HG03439 (cell line): ENCODE data around the gene LRP6.
"Not testable (repeated sequence)": the region's sequence is repeated elsewhere in the genome, so short reads cannot be mapped to it uniquely, and the experiment has no call there.

Experiments used
- ATAC-seq: cut with Tn5 transposase; IDR thresholded peaks from one replicate; pipeline ENCODE4 v1.9.1; 2021; ENCODE audit warnings: mild to moderate bottlenecking, moderate library complexity; ENCODE audit not compliant: unreplicated experiment

LRP6 gene

DNA sequence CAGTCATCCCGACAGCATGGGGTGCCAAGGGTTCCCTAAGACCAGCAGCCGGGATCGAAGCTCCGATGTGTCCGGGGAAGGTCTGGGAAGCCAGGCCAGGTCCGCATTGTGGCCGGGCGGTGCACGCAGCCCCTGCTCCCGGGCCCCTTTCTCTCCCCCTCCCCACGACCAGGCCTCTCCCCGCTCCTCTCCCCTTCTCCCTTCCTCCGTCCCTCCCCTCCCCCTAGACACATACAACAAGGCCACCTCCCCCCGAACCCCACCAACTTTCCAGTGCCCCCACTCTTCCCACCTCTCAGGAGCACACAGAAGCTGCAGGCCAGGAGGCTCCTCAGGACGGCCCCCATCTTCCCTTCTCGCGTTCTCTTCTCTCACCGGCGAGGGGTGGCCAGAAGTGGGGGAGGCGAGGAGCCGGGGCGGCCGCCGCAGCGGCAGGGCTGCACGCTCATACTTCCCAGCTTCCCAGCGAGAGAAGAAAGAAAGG, 413 bp downstream of the LRP6 start:
- ATAC-seq: no peak

DNA sequence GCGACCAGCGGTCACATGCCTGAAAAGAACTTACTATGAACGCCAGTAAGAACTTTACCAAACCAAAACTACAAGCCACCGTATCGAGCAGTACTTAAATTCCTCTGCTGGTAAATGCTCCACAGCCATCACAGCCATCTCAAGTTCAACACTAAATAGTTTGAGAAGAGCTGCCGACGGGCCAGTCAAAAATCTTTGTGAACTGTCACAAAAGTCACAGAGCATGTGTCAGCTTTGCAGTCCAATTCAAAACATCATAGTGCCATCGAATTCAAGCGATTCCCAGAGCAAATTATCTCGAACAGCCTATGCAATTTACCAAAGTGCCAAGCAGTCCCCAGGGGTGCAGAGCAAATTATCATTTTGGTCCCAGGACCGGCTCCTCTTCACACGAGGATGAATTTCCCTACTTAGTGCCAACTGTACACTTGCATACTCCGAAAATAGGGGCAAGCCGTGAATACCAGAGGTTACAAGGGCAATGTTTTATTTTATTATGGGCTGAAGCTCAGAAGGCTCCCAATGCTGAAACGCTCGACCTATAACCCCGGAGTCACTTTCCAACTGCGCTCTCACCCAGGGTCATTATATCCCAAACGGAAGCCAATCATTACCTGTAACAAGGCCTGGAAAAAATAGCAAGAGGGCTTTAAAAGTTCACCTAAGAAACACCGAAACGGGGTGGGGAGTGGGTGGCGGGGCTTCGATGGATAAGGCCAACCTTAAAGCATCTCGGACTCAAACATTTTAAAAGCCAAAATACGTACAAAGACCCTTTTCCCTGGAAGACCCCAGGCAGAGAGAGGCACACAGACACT, 1.1 kb downstream of the LRP6 start:
- ATAC-seq: no peak

DNA sequence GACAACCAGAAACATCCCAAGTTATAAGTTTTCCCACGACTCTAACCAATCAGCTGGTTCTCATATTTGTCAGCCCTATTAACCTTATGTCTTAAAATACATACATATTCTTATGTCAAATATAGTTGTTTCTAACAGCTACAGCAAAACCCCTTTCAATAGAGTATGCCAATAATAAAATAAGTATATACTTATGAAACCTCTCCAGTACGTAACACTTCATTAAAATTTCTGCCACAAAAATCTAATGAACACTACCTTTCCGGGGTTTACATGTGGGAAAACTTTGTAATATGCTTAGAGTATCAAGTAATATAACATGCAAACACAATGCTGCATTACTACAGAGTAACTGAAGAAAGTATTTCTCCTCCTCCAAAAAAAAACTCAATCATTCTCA, 1.8 kb downstream of the LRP6 start:
- no peak for ATAC-seq

DNA sequence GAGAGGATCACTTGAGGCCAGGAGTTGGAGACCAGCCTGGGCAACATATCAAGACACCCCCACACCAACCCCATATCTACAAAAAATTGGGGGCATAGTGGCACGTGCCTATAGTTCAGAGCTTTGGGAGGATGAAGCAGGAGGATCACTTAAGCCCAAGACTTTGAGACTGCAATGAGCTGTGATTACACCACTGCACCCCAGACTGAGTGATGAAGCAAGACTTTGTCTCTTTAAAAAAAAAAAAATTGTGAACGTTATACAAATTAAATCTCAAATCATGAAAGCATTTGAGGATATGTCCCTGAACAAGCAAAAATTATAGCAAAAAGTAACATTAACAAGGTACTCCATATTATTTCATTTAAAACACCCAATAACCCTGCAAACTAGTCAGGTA, 2.9 kb downstream of the LRP6 start:
- no peak for ATAC-seq

DNA sequence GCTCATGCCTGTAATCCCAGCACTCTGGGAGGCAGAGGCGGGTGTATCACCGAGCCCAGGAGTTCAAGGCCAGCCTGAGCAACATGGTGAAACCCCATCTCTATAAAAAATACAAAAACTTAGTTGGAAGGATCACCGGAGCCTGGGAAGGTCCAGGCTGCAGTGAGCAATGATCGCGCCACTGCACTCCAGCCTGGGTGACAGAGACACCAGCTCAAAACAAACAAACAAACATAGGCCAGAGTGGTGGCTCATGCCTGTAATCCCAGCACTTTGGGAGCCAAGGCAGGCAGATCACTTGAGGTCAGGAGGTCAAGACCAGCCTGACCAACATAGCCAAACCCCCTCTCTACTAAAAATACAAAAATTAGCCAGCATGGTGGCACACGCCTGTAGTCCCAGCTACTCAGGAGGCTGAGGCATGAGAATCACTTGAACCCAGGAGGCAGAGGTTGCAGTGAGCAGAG, 10.5 kb downstream of the LRP6 start:
- not testable (repeated sequence) for ATAC-seq

DNA sequence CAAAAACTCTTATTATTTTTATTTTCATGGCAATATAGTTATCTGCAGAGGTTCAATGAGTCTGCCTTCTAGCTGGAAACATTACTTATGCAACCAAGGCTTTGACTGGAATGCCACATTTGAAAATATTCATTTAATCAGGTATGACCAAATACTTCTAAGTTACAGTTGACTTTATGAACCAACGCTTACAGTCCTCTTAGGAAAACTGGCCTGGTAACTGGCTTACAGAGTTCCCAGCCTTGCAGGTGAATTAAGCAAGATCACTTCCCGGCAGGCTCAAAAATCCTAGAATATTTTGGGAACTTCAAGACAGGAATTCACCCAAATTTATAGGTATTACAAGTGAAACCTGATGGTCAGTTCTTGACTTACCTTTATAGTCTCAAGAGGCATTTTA, 12.3 kb downstream of the LRP6 start:
- no peak for ATAC-seq

DNA sequence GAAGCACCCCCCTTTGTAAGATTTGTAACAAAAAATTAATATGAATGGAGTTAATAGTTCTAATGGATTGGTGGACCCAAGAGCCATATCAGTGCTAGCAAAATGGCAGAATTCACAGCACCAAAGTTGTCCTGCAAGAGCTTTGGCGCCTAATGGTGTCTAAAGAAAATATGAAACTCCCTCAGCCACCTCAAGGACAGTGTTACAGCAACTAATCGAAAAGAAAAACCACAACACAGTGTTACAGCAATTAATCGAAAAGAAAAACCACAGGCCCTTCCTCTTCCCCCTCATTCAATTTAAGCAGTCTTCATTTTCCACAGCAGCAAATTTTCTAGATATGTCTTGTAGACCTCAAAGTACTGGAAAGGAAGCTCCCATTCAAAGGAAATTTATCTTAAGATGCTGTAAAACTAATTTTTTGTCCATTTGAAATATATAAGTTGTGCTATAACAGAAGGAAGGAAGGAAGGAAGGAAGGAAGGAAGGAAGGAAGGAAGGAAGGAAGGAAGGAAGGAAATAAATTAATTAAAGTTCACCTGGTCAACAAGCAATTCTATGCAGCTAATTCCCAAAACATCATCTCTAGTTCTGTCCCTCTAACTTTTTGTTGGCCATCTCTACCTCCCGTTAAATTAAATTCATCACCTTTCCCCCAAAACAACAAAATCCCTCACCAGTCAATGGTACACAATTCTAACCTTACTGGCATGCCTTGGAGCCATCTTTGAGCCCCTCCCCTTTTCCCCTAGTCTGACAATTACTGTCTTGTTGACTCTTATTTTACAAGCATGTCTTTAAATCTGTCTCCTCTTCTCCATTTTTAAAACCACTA, 17.4 kb downstream of the LRP6 start:
- ATAC-seq: no peak

DNA sequence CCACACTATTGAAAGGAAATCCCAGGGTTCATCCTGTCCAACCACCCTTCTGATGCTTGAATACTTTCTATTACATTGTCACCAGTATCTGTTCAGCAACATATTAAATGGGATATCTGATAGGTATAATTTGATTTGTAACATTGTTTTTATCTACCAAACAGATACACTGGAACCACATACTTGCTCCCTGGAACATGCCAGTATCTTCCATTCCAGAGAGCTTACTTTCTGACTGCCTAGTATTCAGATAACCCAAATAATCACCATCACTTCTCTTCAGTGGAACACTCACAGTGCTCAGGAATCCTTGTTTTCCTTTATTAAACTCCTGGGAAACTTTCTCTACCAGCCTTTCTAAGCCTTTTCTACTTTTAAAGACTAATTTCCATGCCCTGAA, 19.3 kb downstream of the LRP6 start:
- ATAC-seq: no peak

DNA sequence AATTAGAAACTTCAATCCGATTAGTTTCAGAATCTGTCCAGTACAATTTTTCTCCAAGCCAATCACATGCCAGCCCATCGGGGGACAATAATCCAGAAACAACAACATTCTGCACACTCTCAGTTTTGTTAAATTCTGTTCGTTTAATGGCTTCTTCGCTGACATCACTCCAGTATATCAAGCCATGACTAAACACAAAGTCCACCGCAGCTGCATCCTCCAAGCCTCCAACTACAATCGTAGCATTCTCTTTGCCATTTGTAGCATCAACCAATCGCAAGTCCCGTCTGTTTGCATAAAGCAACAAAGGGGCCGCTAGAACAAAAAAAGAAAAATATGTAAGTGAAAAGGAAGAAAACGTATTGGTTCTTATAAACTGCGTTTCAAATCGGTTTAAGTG, 22.5 kb downstream of the LRP6 start:
- ATAC-seq: no peak

DNA sequence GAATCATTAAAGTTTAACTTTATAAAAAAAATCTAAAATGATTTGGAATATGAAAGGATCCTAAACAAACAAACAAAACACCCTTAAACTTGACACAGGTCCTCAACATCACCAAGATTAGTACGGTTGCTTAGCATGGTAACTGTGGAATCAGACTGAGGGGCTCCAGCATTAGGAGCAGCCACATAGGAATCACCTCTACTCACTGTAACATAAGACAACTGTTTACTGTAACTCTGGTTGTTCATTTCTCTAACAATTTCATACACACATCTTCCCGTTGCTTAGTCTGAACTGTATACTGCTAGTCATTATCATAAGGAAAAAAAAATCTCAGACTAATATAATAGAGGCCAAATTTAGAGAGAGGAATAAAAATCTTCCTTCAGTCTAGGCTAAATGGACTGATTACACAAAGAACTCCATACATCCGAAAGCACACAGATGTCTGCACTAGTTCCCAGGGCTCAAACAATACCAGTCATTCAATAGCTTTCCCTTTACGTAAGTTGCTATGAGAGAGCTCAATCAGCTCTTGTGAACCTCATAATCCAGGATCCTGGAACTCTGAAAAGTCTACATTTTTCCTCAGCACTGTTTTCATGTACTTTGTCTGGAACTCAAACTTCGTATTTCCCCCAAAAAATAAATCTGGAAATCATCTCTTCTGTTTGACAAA, 26.0 kb downstream of the LRP6 start:
- no peak for ATAC-seq

DNA sequence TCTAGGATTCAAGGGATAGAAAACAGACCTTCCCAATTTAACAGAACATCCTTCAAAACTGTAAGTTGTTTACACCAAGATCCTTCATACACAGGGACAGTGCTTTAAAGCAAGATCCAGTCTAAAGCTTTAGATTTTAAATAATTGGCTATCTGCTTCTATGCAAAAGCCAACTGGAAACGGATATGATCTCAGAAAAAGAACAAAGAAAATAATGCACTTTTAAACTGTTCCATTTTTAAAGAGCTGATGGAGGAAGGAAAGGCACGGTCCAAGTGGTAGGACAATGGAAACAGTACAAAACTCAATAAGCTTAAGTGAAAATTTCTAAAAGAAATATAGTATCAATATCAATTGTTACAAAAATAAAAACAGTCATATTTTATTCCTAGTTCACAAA, 27.7 kb downstream of the LRP6 start:
- ATAC-seq: no peak

DNA sequence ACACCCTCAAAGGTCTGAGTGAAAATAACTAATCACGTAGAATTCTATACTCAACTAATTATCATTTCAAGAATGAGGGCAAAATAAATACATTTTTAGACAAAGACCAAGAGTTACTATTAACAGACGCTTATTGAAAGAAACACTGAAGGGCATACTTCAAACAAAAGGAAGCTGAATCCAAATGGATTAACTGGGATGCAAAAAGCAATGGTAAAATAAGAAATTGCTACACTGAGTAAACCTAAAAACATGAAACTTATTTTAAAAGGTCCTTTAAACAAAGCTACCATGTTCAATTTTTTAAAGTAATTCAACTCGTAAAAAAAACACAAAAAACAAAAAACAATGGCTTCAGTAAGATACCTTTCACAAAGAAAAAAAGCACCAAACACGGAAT, 28.2 kb downstream of the LRP6 start:
- ATAC-seq: no peak

DNA sequence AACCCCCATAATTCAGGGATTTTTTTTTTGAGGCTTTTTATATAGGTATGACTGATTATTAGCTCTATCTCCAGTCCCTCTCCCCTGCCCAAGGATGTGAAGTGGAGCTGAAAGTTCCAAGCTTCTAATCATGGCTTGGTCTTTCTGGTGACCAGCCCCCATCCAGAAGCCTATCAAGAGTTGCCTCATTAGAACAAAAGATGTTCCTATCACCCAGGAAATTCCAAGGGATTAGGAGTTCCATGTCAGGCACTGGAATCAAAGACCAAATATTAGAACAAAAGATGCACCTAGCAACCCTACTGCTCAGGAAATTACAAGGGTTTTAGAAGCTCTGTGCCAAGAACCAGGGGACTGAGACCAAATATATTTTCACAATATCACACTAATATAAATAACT, 29.9 kb downstream of the LRP6 start:
- no peak for ATAC-seq

DNA sequence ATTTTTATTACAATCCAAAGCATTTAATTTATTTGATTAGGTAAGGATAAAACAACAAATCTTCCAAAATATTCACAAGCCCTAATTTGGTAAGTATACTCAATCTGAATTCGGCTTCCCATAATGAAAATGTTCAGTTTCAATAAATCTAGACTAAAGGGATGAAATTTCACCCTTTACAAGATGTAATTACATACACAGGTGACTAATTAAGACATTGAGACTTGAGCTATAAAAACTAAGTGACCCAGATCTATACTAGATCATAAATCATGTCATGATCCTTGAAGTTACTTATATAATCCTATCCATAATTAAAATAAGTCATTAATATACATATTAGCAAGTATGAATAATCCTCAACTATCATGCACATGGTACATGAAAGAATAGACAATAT, 36.6 kb downstream of the LRP6 start:
- ATAC-seq: no peak

DNA sequence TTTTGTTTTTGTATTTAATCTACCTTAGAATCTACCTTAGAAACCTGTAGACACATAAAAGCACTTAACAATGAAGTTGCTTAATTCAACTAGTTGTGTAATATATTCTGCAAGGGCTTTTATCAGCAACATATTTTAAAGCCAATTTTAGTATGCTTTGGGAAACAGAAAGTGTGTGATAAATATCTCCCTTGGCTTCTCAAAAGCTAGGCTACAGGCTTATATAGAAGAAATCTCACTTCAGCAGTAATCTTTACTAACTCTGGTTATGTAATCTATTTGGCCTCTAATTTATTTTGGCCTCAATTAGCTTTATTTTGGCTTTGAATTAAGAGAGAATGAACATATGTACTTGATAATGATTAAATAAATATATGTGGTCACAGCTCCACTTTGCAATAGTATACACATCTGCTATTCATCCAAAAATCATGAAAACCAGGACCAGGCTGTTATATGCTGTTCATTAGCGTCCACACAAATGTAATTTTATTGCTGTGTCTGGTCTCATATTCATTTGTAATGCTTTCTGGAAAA, 37.2 kb downstream of the LRP6 start:
- no peak for ATAC-seq

DNA sequence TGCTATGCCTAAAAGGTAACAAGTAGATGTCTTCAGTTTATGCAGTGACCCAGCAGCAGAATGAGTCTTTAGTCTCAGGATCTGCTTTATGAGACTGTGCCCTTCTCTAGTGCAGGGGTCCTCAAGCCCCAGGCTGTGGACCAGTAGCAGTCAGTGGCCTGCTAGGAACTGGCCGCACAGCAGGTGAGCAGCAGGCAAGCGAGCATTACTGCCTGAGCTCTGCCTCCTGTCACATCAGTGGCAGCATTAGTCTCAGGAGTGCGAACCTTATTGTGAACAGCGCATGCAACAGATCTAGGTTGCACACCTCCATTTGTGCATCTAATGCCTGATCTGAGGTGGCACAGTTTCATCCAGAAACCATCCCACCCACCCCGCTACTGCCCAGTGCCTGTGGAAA, 38.4 kb downstream of the LRP6 start:
- no peak for ATAC-seq

DNA sequence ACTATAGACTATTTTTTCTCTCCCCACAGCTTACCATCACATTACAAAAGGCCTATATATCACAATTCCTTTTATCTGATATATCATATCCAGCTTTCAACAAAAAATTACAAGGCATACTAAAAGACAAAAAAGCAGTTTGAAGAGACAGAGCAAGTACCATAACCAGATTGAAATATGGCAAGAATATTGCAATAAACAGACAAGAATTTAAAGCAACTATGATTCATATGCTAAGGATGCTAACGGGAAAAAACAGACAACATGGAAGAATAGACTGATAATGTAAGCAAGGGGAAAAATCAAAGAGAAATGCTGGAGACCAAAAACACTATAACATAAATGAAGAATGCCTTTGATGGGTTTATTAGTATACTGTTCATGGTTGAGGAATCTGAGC, 40.7 kb downstream of the LRP6 start:
- ATAC-seq: no peak

DNA sequence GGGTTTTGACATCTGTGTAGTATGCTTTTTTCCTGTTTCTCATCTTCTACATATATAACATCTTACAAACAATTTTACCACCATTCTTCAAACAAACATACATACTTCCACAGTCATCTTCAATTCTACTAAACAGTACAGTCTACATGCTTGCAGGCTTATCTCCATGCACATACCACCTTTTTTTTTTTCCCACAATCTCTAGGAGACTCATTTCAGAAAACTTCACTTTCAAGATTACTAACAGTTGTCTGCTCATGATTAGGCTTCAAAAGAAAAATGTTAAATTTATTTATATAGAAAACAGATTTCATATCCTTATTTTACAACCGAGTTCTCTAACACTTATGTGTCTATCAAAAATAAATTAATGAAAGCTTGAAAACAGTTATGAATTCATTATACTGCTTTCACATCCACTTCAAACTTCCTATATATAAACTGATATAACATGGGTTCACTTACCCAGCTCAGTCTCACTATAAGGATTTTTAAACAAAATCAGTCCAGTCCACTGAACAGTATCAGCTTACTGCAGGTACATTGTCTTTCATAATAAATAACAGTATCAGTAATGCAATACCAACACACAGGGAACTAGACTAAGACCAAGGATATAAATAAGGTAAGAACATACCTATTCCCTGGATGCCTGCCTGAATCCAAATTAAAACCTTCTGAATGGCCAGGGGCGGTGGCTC, 42.5 kb downstream of the LRP6 start:
- ATAC-seq: no peak

DNA sequence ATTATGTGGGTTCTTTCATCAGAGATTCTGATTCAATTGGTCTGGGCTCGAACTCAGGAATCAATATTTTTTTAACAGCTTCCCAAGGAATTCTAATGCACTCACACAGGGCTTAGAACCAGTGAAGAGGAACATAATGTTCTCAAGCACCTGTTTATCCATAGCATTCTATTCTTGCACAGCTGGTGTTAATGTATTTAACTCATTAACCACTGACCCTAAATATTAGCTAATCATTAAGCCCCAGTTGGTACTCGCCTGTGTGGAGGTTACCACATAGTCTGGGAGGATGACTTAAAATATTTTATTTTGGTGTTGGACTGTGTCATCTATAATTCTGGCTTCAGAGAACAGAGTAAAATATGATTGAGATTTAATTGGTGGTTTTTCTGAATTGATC, 45.3 kb downstream of the LRP6 start:
- no peak for ATAC-seq

DNA sequence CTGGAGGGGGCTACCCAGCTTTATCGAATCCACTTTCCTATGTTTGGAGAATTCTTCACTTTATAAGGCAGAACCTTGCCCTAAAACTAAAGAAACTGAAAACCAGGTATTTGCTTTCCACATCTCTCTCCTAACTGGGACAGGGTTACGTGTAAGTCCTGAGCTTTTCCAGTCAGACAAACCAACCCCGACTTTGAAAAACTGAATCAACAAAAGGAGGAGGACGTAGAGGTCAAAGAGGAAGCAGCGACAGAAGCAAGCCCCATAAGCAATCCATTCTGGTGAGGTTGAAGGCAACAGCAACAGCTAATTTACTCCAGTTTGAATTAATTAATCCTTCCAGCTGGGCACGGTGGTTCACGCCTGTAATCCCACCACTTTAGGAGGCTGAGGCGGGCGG, 47.2 kb downstream of the LRP6 start:
- ATAC-seq: no peak

DNA sequence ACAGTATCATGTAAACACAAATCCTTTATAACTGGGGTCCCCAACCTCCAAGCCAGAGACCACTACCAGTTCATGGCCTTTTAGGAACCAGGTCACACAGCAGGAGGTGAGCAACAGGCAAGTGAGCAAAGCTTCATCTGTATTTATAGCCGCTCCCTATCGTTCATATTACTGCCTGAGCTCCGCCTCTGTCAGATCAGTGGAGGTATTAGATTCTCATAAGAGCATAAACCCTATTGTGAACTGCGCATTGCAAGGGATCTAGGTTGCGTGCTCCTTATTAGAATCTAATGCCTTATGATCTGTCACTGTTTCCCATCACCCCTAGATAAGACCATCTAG, 49.9 kb downstream of the LRP6 start:
- ATAC-seq: no peak
